PC-9 (cell line): ENCODE results near the gene DTX1.

Experiments
- CTCF ChIP-seq: fragments of 200-600 bp; sonication (generic); conservative IDR thresholded peaks from 2 replicates; pipeline ENCODE4 v1.6.1; 2017; ENCODE audit warnings: mixed run types, antibody characterized with exemption, mild to moderate bottlenecking, moderate library complexity
- EZH2 ChIP-seq: fragments of 200-600 bp; sonication (generic); IDR thresholded peaks from 2 replicates; pipeline ENCODE4 v1.8.0; 2017; ENCODE audit warnings: antibody characterized with exemption, low read depth

- TF ChIP-seq CTCF (no peak), EZH2 (no peak)
These were observed 85.8 kb downstream of the DTX1 start for GRCh38 chr12:113142173-113142885.
